Chondrocyte (in vitro differentiated cells): Measurements from ENCODE around the gene IFNLR1. TPM values are rescaled to one million over a fixed set of nuclear protein-coding genes. Genes with fewer than 3 reads are reported as not detected.

Experiments
- DNase-seq: peaks from one replicate; pipeline ENCODE4 v3.0.0; 2021; ENCODE audit warnings: mixed read lengths, low spot score
- H3K27ac Mint-ChIP-seq: one replicate; pipeline ENCODE4 v1.8.0; 2021; ENCODE audit warnings: mild to moderate bottlenecking, moderate library complexity, mixed read lengths; ENCODE audit not compliant: unreplicated experiment
- H3K27me3 Mint-ChIP-seq: 2 replicates; pipeline ENCODE4 v1.8.0; 2021; ENCODE audit warnings: low read depth, mixed read lengths
- H3K36me3 Mint-ChIP-seq: 2 replicates; pipeline ENCODE4 v1.8.0; 2021; ENCODE audit warnings: low read depth, mixed read lengths
- H3K4me1 Mint-ChIP-seq: 2 replicates; pipeline ENCODE4 v1.8.0; 2021; ENCODE audit warnings: low read depth, mild to moderate bottlenecking, mixed read lengths
- H3K4me3 Mint-ChIP-seq: one replicate; pipeline ENCODE4 v1.8.0; 2021; ENCODE audit warnings: mild to moderate bottlenecking, moderate library complexity, mixed read lengths; ENCODE audit not compliant: unreplicated experiment
- H3K9me3 Mint-ChIP-seq: 2 replicates; pipeline ENCODE4 v1.8.0; 2021; ENCODE audit warnings: low read depth, mixed read lengths
- total RNA-seq: library from RNA; stranded (reverse); gene quantifications from 3 replicates; pipeline ENCODE4 v1.2.1, GENCODE V29; 2021
- TF ChIP-seq, protein P1 (sequence below): fragments of 200-600 bp; sonication (generic); IDR thresholded peaks from 2 replicates; pipeline ENCODE4 v1.5.0; 2021; ENCODE audit warnings: antibody characterized with exemption, mild to moderate bottlenecking, moderate library complexity

IFNLR1 gene
- total RNA-seq, 1 donor from 2014 or later, result 0.12 TPM

DNA sequence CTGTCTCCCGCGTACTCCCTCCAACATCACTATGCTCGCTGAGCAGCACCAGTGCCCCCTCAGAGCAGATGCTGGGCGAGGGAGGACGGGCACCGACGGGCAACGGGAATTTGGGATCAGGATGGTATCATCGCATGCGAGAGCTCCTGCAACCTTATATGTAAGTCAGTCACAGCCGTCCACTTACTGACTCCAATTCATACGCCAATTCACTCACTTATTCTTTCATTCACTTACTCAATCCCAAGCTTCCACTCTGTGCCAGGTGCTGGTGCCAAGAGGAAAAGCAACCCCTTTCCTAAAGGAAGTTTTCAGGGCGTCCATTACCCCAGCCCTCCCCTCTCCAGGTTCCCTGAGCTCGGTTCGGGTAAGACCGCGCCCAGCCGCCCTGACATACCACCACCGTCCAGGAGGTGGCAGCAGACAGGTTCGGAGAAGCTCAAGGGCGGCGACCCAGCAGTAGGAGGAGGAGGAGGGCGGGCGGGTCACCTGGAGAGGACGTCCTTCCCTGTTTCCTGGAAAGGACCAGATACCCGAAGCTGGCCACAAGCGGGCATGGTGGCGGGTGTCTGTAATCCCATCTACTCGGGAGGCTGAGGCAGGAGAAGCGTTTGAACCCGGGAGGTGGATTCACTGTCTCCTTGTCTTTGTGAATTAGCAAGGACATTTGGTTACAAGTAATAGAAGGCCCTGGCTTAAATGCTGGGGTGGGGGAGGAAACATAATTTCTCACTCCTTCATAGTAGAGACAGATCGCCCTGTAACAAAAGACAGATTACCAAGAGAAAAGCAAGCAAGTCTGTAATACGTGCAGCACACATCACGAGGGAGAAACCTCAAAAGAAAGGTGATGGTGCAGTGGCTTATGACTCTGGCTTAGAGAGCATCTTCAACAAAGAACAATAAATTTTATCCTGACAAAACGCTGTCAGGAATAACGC lies 36.6 kb downstream of the IFNLR1 start:
- peak overlapping the region; percentile 62 for H3K4me3 Mint-ChIP-seq
- H3K4me1 Mint-ChIP-seq, result peaks cover 21% of the 10 kb centered on the region
- H3K27ac Mint-ChIP-seq, result no peak overlapping the region
- no peaks in the 10 kb centered on the region for H3K36me3 Mint-ChIP-seq
- TF ChIP-seq, protein P1, sequence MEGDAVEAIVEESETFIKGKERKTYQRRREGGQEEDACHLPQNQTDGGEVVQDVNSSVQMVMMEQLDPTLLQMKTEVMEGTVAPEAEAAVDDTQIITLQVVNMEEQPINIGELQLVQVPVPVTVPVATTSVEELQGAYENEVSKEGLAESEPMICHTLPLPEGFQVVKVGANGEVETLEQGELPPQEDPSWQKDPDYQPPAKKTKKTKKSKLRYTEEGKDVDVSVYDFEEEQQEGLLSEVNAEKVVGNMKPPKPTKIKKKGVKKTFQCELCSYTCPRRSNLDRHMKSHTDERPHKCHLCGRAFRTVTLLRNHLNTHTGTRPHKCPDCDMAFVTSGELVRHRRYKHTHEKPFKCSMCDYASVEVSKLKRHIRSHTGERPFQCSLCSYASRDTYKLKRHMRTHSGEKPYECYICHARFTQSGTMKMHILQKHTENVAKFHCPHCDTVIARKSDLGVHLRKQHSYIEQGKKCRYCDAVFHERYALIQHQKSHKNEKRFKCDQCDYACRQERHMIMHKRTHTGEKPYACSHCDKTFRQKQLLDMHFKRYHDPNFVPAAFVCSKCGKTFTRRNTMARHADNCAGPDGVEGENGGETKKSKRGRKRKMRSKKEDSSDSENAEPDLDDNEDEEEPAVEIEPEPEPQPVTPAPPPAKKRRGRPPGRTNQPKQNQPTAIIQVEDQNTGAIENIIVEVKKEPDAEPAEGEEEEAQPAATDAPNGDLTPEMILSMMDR, result peak; percentile 91
- DNase-seq, result no peak
- no peaks in the 10 kb centered on the region for H3K27me3 Mint-ChIP-seq
- no peaks in the 10 kb centered on the region for H3K9me3 Mint-ChIP-seq

DNA sequence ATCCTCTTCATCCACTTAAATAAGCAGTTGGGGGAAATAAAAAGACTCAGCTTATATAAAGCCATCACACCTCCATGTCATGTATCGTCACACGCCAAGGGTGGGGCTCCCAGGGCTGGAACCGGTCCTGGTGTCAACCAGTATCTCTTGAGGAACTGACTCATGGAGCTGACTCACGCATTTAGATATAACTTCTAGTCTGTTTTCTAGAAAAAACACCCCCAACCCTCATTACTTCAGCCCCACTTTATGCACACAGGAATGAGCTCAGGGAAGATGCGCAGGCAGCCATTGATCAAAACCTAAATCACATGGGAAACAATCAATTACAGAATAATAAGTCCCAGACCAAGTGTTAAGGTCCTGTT lies 37.2 kb downstream of the IFNLR1 start:
- DNase-seq, result no peak
- no peak overlapping the region for H3K27ac Mint-ChIP-seq
- peaks cover 21% of the 10 kb centered on the region for H3K4me1 Mint-ChIP-seq
- no peaks in the 10 kb centered on the region for H3K27me3 Mint-ChIP-seq
- TF ChIP-seq, protein P1, result no peak
- no peaks in the 10 kb centered on the region for H3K36me3 Mint-ChIP-seq
- no peaks in the 10 kb centered on the region for H3K9me3 Mint-ChIP-seq
- no peak overlapping the region for H3K4me3 Mint-ChIP-seq

DNA sequence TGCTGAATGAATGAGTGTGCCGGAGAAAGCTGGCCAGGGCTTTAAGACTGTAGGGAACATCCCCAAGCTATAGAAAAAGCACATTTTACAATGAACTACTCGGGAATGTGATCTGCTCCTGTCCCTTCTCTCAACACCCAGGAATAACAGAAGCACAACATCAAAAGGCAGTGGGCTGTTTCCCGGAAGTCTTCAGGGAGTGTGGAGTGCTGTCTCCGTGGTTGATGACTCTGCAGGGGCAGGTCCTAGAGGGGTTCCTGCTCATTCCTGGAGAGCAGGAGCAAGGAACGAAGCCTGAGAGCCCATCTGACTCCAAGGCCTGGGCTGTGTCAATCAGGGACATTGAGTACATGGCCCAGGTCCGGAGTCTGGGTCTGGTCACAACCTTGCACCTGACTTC lies 39.3 kb downstream of the IFNLR1 start:
- Mint-ChIP-seq H3K27me3 (peaks cover 12% of the 10 kb centered on the region), H3K27ac (no peak overlapping the region), H3K4me1 (peaks cover 21% of the 10 kb centered on the region), H3K36me3 (no peaks in the 10 kb centered on the region), H3K9me3 (no peaks in the 10 kb centered on the region), H3K4me3 (no peak overlapping the region)
- no peak for DNase-seq
- TF ChIP-seq, protein P1, result no peak

DNA sequence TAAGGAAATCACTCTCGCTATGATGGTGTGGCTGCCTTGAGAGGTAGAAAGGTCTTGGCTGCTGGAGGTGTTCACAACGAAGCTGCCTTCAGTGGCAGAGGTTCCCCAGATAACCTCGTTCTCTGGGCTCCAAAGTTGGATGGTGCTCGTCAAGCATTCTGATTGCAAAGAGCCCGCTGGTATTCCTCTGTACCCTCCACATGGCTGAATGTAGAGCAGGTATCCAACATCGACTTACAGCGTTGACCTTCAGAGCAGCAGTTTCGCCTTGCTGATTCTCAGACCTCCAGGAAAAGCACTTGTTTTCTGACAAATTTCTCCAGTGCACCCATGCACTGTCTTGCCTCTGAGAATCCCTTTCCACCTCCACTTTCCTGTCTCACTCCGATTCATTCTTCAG lies 39.9 kb downstream of the IFNLR1 start:
- Mint-ChIP-seq H3K36me3 (no peaks in the 10 kb centered on the region), H3K27me3 (peaks cover 12% of the 10 kb centered on the region), H3K27ac (no peak overlapping the region), H3K4me1 (peaks cover 21% of the 10 kb centered on the region), H3K4me3 (no peak overlapping the region), H3K9me3 (no peaks in the 10 kb centered on the region)
- TF ChIP-seq, protein P1, result no peak
- no peak for DNase-seq

DNA sequence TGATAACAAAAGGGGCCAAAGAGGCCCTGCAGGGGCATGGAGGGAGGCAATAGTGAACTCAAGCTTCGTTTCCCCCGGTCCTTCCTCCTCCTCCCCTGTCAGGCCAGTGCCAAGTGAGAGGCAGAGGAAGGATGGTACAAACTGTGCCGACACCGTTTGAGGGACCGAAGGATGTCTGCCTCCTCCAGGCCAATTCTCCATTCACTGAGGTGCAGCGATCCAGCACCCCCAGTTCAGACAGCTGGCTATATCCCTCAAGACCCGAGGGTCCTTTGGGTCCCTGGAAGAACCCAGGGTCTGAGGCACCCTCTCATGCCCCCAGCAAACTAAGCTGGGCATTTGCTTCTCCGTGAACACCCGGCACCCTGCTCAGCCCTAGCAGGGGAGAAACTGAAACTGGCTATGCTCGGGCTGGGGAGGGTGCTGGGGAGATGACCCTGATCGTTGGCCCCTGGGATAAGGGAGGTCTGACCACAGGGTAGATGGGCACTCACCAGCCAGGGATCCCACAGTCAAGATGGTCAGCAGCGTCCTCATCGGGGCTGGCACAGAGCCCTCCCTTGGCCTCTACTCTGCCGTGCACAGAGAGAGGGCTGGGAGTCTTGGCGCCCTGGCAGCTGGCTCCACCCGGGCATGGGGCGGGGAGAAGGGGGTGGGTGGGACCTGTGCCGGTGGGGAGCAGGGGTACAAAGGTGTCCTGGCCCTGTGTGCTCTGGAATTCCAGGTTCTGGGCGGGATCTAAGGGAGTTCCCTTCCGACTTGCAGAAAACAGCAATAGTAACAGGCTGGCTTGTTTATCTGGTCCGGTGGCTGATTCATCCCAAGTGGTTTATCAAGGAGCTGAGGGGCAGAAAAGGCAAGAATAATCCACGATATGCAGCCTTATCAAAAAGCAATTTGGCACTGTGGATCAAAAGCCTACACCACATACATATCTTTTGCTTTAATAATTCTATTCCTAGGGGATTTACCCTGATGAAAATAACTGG lies 44.2 kb downstream of the IFNLR1 start, which contains the start of gene IL22RA1:
TSS of gene IL22RA1 (minus strand) at position 595 of the 989 bp plus-strand sequence. CDS start at position 537, 58 bp downstream.
- H3K36me3 Mint-ChIP-seq, result no peaks in the 10 kb centered on the region
- peaks cover 12% of the 10 kb centered on the region for H3K27me3 Mint-ChIP-seq
- no peak within 1 kb of the TSS for H3K4me3 Mint-ChIP-seq
- peaks cover 6% of the 10 kb centered on the region for H3K9me3 Mint-ChIP-seq
- TF ChIP-seq, protein P1, result no peak
- H3K27ac Mint-ChIP-seq, result no peak within 1 kb of the TSS
- H3K4me1 Mint-ChIP-seq, result no peaks in the 10 kb centered on the region
- DNase-seq, result no peak
